HG02885 (cell line): ENCODE data around the gene CDH22.

Experiments
- ATAC-seq: cut with Tn5 transposase; IDR thresholded peaks from one replicate; pipeline ENCODE4 v1.9.1; 2021; ENCODE audit warnings: mild to moderate bottlenecking; ENCODE audit not compliant: unreplicated experiment, poor library complexity

The CDH22 gene

GRCh38 chr20:46251211-46251673 lies 57.1 kb downstream of the CDH22 start:
- ATAC-seq: no peak

- no peak for ATAC-seq
These were observed 57.5 kb downstream of the CDH22 start for GRCh38 chr20:46250772-46251171.

- no peak for ATAC-seq
These were observed 58.6 kb downstream of the CDH22 start for GRCh38 chr20:46249671-46250070.

GRCh38 chr20:46246559-46246958 lies 61.7 kb downstream of the CDH22 start:
- no peak for ATAC-seq

- no peak for ATAC-seq
These were observed 64.3 kb downstream of the CDH22 start for GRCh38 chr20:46243707-46244628.

- ATAC-seq: no peak
These were observed 65.9 kb downstream of the CDH22 start for GRCh38 chr20:46242390-46242789.

- no peak for ATAC-seq
These were observed 67.4 kb downstream of the CDH22 start for GRCh38 chr20:46240881-46241280.

GRCh38 chr20:46240065-46240464 lies 68.2 kb downstream of the CDH22 start:
- no peak for ATAC-seq

GRCh38 chr20:46237736-46238135 lies 70.6 kb downstream of the CDH22 start:
- no peak for ATAC-seq

GRCh38 chr20:46237227-46237626 lies 71.1 kb downstream of the CDH22 start:
- ATAC-seq: no peak

- ATAC-seq: no peak
These were observed 73.2 kb downstream of the CDH22 start for GRCh38 chr20:46235077-46235476.

- ATAC-seq: no peak
These were observed 74.6 kb downstream of the CDH22 start for GRCh38 chr20:46233701-46234100.

- no peak for ATAC-seq
These were observed 75.8 kb downstream of the CDH22 start for GRCh38 chr20:46232539-46232938.

- no peak for ATAC-seq
These were observed 77.5 kb downstream of the CDH22 start for GRCh38 chr20:46230801-46231282.

- no peak for ATAC-seq
These were observed 78.2 kb downstream of the CDH22 start for GRCh38 chr20:46230106-46230491.

GRCh38 chr20:46229478-46230105 lies 78.7 kb downstream of the CDH22 start:
- no peak for ATAC-seq

GRCh38 chr20:46228670-46229069 lies 79.6 kb downstream of the CDH22 start:
- no peak for ATAC-seq

GRCh38 chr20:46227272-46227767 lies 81.0 kb downstream of the CDH22 start:
- no peak for ATAC-seq

GRCh38 chr20:46226602-46227001 lies 81.7 kb downstream of the CDH22 start:
- ATAC-seq: no peak

- no peak for ATAC-seq
These were observed 85.7 kb downstream of the CDH22 start for GRCh38 chr20:46222521-46223007.

- no peak for ATAC-seq
These were observed 87.0 kb downstream of the CDH22 start for GRCh38 chr20:46221256-46221833.
